A549 treated with Hydrocortisone at 1 μM for 4 hours (cell line): ENCODE data around the gene LRTM1. TPM values are rescaled to one million over a fixed set of nuclear protein-coding genes. Genes with fewer than 3 reads are reported as not detected.

Experiments used
- total RNA-seq: library from RNA; stranded (reverse); fragments of 200-300 nt; extraction: Qiagen RNA extraction; gene quantifications from 5 replicates; pipeline ENCODE4 v1.2.3, GENCODE V29; 2022

The LRTM1 gene
- total RNA-seq: not detected in 5 replicates

DNA sequence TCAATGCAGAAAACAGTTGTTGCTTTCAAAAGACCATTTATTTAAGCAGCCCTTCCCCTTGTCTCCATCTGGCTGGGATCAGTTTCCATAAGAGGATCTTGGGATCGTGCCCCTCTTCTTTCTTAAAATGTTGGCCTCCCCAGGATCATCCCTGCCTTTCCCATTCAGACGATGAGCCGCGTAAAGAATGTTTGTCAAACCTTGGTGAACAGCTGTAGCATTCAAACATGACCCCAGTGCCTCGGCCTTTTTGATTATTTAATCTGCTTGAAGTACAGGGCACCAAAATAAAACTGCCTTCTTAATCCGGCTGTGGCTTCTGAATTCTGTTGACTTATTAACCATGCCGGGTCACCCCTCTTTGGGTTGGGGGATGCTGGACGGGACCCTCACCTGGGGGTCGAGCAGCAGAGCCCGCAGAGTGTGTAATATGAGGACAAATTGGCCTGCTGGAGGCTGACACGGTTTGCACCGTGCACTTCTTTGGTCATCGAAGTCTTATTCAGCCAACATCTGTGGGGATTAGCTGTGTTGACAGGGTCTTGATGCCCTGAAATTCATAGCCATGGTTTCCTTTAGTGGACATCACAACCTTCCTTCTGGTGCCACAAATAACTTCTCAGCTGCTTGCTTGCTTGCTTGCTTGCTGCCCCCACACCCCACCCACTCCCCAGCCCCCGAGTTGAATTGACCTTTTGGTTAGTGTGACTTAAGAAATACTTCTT, at the start of gene LRTM1:
TSS of gene LRTM1 (minus strand) at position 14 of the 725 bp plus-strand sequence. CDS start 148 bp downstream, outside the sequence.

